T-helper 2 cell treated with Interferon-gamma antibody and Interleukin-4, amounts not matched to agents 100 ng/mL and 5 ng/mL, for 36 hours (primary cell): Measurements from ENCODE around the gene RAB4B. TPM values are rescaled to one million over a fixed set of nuclear protein-coding genes. Genes with fewer than 3 reads are reported as not detected.
"Not testable (repeated sequence)": the region's sequence is repeated elsewhere in the genome, so short reads cannot be mapped to it uniquely, and the experiment has no call there.

Source experiments
- intact Hi-C: fragments of 100-400 bp; cut with micrococcal nuclease; formaldehyde crosslinking; loops from one replicate; pipeline ENCODE4 v1.15.1; 2023
- total RNA-seq: library from RNA; stranded (reverse); gene quantifications from 2 replicates; pipeline ENCODE4 v1.2.3, GENCODE V29; 2022

Gene RAB4B
- total RNA-seq, 1 donor from 2014 or later = 45.6 TPM

GRCh38 chr19:40802300-40803169 lies 24.5 kb downstream of the RAB4B start:
- intact Hi-C loops = no loop called here

DNA sequence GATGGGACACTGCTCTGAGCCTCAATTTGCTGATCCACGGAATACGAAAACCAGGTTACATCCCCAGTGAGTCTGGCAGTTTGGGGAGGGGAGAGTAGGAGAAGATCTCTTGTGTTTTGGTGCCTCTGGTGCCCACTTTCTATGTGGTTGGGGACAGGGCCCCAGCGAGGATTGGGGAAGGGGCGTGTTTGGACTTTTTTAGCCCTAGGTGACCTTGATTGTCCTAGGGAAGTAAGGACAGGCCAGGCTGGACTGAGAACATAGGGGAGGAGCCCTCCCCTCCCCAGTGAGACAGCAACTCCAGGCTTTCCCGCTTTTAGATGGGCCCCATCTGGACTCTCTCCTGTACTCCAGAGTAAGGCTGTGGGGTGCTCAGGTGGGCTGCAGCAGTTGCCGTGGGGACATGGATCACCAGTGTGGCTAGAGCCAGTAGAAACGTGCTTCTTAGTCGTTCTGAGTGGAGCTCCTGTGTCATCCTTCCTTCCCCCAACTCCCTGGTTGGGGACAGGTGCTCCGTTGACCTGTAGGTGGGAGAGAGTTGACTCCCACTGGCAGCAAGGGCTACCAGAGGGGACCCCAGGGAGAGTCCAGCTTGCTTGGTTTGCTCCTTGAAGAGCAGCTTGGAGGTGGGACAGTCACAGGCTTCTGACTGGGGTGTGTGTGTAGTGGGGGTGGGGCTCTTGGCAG lies 25.3 kb downstream of the RAB4B start:
- intact Hi-C loops = no loop called here

DNA sequence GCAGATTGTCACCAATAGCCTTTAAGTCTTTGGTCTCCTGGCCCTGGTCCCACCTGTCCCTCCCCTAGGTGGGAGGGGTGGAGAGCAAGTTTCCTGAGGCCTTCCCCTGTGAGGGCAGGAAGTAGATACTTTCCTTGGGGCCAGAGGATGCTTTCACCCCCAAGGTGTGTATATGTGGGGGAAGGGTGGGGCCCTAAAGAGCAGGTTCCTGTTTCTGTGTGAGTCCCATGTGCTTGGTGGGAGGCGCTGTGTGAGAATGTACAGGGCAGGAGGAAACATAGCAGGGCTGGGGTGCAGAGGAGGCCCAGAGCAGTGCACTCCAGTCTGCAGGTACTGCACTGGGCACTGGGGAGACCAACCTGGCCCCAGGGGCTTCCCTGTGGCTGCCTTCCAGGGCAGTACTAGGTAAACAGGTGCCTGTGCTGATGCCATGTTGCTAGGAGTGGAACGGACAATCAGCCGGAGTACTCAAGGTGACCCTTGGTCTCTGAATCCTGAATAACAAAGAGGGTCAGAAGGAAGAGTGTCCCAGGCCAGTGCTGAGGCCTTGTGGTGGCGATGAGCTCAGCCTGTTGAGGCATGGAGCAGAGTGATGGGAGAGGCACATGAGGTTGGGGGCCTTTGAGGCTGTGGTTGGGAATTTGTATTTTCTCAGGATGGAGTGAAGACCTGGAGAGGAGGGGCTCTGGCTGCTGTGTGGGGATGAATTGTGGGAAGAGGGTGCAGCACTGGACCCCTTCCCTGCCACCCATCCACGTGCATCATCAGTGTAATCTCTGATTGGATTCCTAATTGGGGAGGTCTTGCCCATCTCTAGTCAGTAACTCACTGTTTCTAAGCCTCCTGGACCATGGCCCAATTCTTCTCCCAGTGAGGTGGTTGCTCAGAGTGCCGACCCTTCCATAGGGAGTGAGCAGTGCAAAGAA lies 26.1 kb downstream of the RAB4B start:
- intact Hi-C loops = no loop called here

- intact Hi-C loops = no loop called here
Measured at GRCh38 chr19:40804783-40805242, 26.8 kb downstream of the RAB4B start.

GRCh38 chr19:40805258-40805868 lies 27.3 kb downstream of the RAB4B start:
- intact Hi-C loops = no loop called here

DNA sequence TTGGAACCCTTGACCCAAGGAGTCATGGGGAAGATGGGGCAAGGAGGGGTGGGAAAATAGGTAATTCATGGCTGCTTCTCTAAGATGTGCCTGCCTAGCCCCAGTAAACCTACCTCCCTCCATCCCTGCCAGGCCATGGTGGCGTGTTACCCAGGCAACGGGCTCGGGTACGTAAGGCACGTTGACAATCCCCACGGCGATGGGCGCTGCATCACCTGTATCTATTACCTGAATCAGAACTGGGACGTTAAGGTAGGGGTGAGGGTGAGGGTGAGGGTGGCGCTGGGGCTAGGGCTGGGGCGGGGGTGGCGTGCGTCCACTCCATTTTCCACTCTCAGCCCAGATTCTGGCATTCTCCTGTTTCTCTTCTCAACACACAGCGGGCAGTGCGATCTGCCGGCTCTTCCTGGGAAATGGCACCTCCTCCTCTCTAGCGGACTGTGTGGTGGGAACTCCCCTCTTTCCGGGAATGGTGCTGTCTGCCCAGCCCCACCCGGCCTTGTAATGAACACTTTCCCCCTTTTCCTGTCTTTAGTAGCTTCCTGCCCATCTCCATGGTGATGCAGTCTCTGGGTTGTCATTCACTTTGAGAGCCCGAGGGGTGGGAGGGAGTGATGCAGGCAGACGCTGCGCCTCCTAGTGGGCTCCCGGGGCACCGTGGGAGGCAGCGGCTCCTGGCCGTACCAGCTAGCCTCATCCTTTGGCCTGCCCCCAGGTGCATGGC lies 28.5 kb downstream of the RAB4B start:
- intact Hi-C loops = loop anchor here (1.0 to 2.0 kb wide), 3 partner anchors 56 to 457 kb away; partner anchors contain the start of genes ACTMAP and SNRPA

GRCh38 chr19:40807147-40808020 lies 29.3 kb downstream of the RAB4B start:
- intact Hi-C loops = loop anchor here (2.0 kb wide), 2 partner anchors 57 to 145 kb away; partner anchors contain the start of genes ACTMAP and SNRPA

GRCh38 chr19:40808021-40808325 lies 29.9 kb downstream of the RAB4B start:
- intact Hi-C loops = no loop called here

DNA sequence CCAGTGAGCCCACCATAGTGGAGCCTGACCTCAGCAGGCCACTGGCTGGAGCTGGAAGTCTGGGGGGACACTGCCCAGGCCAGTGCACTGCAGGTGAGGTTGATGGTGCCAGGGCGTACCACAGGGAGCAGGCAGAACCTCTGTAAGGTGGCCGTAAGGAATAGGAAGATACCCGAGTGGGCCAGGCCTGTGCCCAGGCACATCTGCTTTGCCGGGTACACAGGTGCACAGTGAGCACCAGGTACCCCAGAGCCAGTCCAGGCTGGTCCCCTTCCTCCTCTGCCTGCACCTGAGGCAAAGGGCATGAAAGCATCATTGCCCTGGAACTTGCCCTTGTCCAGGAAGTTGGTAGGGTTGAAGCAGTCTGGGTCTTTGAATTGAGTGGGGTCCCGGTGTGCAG lies 30.4 kb downstream of the RAB4B start:
- intact Hi-C loops = no loop called here

GRCh38 chr19:40809358-40810086 lies 31.5 kb downstream of the RAB4B start:
- intact Hi-C loops = no loop called here

DNA sequence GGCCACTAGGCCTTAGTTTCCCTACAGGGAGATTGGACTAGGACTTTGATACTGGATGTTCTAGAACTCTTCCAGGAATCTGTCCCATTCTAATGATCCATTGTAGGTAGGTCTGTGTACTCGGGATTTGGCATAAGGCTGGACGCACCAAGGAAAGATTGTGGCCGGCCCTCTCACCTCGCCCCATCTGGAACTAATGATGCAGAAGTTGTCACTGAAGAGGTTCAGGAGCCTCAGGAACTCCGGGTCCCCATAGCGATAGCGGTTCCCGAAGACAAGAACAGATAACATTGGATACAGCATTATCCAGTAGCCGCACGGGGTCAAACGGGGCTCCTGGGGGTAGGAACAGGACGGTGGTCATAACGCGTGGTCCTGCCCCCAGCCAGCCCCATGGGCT lies 32.1 kb downstream of the RAB4B start:
- intact Hi-C loops = no loop called here

GRCh38 chr19:40810649-40811408 lies 32.8 kb downstream of the RAB4B start:
- intact Hi-C loops = not testable (repeated sequence)

- intact Hi-C loops = no loop called here
Measured at GRCh38 chr19:40811478-40812341, 33.7 kb downstream of the RAB4B start.

- intact Hi-C loops = not testable (repeated sequence)
Measured at GRCh38 chr19:40812571-40812970, 34.5 kb downstream of the RAB4B start.

DNA sequence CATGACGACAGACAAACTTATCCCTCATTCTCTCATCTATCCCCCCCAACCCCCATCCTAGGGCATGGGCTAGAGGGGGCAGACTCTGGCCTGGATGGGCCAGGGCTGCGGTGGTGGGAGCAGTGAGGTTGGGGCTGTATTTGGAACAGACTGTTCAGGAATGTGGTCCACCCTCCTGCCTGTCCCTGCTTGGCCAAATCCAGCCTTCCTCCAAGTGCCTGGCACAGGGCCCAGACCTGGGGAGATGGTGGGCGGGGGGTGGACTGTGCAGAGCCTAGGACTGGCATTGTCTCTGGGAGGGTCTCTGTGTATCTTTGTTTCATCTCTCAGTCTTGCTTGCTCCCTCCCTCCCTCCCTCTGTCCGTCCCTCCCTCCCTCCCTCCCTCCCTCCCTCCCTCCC lies 35.1 kb downstream of the RAB4B start:
- intact Hi-C loops = no loop called here

- intact Hi-C loops = no loop called here
Measured at GRCh38 chr19:40815223-40815622, 37.2 kb downstream of the RAB4B start.
